ENCODE measurements around the gene PCDHGA3.
"Not testable (repeated sequence)": the region's sequence is repeated elsewhere in the genome, so short reads cannot be mapped to it uniquely, and the experiment has no call there.

The PCDHGA3 gene

DNA sequence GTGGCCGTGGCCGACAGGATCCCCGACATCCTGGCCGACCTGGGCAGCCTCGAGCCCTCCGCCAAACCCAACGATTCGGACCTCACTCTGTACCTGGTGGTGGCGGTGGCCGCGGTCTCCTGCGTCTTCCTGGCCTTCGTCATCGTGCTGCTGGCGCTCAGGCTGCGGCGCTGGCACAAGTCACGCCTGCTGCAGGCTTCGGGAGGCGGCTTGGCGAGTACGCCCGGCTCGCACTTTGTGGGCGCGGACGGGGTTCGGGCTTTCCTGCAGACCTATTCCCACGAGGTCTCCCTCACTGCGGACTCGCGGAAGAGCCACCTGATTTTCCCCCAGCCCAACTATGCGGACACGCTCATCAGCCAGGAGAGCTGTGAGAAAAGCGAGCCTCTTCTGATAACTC, 2.4 kb downstream of the PCDHGA3 start:
- not testable (repeated sequence) for DNase-seq (ENCODE audit: low read depth in 1 of 2, low spot score in 1 of 2)

DNA sequence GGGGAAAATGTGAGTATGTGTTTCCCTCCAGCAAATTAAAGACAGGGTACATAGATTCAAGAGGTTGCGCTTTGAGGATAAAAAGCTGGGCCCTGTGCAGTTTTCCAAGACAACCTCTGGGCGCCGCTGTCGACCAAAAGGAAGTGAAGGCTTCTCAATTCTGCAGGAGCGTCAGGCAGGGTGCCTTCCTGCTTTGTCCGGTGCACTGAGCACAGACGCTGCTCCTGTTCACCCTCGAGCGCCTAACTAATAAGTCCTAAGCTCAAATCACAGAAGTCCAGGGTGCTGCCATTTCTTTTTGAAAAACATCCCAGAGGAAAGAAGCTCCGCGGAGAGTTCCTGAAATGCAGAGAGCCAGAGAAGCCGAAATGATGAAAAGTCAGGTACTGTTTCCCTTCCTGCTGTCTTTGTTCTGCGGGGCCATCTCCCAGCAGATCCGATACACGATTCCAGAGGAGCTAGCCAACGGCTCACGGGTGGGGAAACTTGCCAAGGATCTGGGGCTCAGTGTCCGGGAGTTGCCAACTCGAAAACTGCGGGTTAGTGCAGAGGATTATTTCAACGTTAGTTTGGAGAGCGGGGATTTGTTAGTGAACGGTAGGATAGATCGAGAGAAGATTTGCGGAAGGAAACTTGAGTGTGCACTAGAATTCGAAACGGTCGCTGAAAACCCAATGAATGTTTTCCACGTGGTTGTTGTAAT, 6.4 kb downstream of the PCDHGA3 start, which contains the start of gene PCDHGB1:
Gene PCDHGB1 (plus strand): TSS at position 183 of the 703 bp plus-strand sequence. CDS start 162 bp downstream, at position 345.
- no peak for DNase-seq (ENCODE audit: low read depth in 1 of 2, low spot score in 1 of 2)

- no peak for DNase-seq (ENCODE audit: low read depth in 1 of 2, low spot score in 1 of 2)
These were observed 8.0 kb downstream of the PCDHGA3 start for GRCh38 chr5:141351591-141351990.

GRCh38 chr5:141354900-141355469, 11.4 kb downstream of the PCDHGA3 start, which contains the start of gene PCDHGA4:
Gene PCDHGA4 (plus strand): TSS chr5:141355021. CDS start chr5:141355108, 87 bp downstream.
- DNase-seq (ENCODE audit: low read depth in 1 of 2, low spot score in 1 of 2) = no peak

- no peak for DNase-seq (ENCODE audit: low read depth in 1 of 2, low spot score in 1 of 2)
These were observed 12.0 kb downstream of the PCDHGA3 start for GRCh38 chr5:141355641-141356040.

DNA sequence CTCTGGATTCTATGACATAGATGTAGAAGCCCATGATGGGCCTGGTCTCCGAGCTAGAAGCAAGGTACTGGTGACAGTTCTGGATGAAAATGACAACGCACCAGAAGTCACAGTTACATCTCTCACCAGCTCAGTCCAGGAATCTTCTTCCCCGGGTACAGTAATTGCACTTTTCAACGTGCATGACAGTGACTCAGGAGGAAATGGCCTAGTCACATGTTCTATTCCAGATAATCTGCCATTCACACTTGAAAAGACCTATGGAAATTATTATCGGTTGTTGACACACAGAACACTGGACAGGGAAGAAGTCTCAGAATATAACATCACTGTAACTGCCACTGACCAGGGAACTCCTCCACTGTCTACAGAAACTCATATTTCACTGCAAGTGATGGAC, 12.5 kb downstream of the PCDHGA3 start:
- no peak for DNase-seq (ENCODE audit: low read depth in 1 of 2, low spot score in 1 of 2)

DNA sequence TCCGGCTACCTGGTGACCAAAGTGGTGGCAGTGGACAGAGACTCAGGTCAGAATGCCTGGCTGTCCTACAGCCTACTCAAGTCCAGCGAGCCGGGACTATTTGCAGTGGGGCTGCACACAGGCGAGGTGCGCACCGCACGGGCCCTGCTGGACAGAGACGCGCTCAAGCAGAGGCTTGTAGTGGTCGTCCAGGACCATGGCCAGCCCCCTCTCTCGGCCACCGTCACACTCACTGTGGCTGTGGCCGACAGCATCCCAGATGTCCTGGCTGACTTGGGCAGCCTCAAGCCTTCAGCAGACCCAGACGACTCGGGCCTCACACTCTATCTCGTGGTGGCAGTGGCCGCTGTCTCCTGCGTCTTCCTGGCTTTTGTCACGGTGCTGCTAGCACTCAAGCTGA, 13.3 kb downstream of the PCDHGA3 start:
- DNase-seq (ENCODE audit: low read depth in 1 of 2, low spot score in 1 of 2) = no peak

GRCh38 chr5:141359790-141360426, 16.3 kb downstream of the PCDHGA3 start, which contains the start of gene PCDHGB2:
Gene PCDHGB2 (plus strand): TSS chr5:141359994. CDS start chr5:141360136, 142 bp downstream.
- no peak for DNase-seq (ENCODE audit: low read depth in 1 of 2, low spot score in 1 of 2)

GRCh38 chr5:141360685-141361084, 17.1 kb downstream of the PCDHGA3 start:
- no peak for DNase-seq (ENCODE audit: low read depth in 1 of 2, low spot score in 1 of 2)

GRCh38 chr5:141362719-141363118, 19.1 kb downstream of the PCDHGA3 start:
- no peak for DNase-seq (ENCODE audit: low read depth in 1 of 2, low spot score in 1 of 2)

DNA sequence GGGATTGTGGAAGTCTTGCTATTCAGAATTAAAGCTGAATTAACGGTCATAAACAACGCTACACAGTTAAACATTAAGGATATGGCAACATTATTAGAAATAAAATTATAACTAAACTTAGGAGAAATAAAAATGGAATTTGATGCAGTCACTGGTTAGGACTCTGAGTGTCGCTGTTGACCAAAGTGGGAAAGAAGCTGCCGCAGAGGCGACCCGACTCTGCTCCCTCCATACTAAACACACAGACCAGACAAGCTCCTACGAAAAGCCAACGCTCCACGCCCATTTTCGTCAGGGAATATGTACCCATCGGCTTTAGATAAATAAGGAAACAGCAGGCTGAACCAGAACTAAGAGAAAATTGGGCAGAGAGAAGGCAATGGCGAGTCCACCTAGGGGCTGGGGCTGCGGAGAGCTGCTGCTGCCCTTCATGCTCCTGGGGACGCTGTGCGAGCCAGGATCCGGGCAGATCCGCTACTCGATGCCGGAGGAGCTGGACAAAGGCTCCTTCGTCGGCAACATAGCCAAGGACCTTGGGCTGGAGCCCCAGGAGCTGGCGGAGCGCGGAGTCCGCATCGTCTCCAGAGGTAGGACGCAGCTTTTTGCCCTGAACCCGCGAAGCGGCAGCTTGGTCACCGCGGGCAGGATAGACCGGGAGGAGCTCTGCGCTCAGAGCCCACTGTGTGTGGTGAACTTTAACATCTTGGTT, 20.5 kb downstream of the PCDHGA3 start, which contains the start of gene PCDHGA5:
Gene PCDHGA5 (plus strand): TSS at position 211 of the 709 bp plus-strand sequence. CDS start 169 bp downstream, at position 380.
- DNase-seq (ENCODE audit: low read depth in 1 of 2, low spot score in 1 of 2) = no peak

- no peak for DNase-seq (ENCODE audit: low read depth in 1 of 2, low spot score in 1 of 2)
These were observed 22.6 kb downstream of the PCDHGA3 start for GRCh38 chr5:141366016-141366896.

GRCh38 chr5:141369994-141370848, 26.6 kb downstream of the PCDHGA3 start, which contains the start of gene PCDHGB3:
Gene PCDHGB3 (plus strand): TSS chr5:141370242. CDS start chr5:141370395, 153 bp downstream.
- DNase-seq (ENCODE audit: low read depth in 1 of 2, low spot score in 1 of 2) = no peak

GRCh38 chr5:141371572-141372475, 28.2 kb downstream of the PCDHGA3 start:
- DNase-seq (ENCODE audit: low read depth in 1 of 2, low spot score in 1 of 2) = no peak

- no peak for DNase-seq (ENCODE audit: low read depth in 1 of 2, low spot score in 1 of 2)
These were observed 30.2 kb downstream of the PCDHGA3 start, which contains the start of gene PCDHGA6 for GRCh38 chr5:141373673-141374317. Gene PCDHGA6 (plus strand): TSS chr5:141373891. CDS start chr5:141374084, 193 bp downstream.

GRCh38 chr5:141374627-141375026, 31.0 kb downstream of the PCDHGA3 start:
- no peak for DNase-seq (ENCODE audit: low read depth in 1 of 2, low spot score in 1 of 2)

DNA sequence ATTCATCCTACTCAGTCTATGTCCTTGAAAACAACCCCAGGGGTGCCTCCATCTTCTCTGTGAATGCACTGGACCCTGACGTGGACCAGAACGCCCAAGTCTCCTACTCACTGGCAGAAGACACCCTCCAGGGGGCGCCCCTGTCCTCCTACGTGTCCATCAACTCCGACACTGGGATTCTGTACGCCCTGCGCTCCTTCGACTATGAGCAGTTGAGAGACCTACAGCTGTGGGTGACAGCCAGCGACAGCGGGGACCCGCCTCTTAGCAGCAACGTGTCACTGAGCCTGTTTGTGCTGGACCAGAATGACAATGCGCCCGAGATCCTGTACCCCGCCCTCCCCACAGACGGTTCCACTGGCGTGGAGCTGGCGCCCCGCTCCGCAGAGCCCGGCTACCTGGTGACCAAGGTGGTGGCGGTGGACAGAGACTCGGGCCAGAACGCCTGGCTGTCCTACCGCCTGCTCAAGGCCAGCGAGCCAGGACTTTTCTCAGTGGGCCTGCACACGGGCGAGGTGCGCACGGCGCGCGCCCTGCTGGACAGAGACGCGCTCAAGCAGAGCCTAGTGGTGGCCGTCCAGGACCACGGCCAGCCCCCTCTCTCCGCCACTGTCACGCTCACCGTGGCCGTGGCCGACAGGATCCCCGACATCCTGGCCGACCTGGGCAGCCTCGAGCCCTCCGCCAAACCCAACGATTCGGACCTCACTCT, 32.0 kb downstream of the PCDHGA3 start:
- DNase-seq (ENCODE audit: low read depth in 1 of 2, low spot score in 1 of 2) = not testable (repeated sequence)
